ENCODE data around the gene CREB3. TPM values are rescaled to one million over a fixed set of nuclear protein-coding genes. Genes with fewer than 3 reads are reported as not detected.

Gene CREB3
- total and polyA plus RNA-seq, 9 of the 15 experiments (the other 6 are each of a cell fraction or from before 2014, with no cell fraction given) = 5.7 to 18.3 (median 14.9) TPM

DNA sequence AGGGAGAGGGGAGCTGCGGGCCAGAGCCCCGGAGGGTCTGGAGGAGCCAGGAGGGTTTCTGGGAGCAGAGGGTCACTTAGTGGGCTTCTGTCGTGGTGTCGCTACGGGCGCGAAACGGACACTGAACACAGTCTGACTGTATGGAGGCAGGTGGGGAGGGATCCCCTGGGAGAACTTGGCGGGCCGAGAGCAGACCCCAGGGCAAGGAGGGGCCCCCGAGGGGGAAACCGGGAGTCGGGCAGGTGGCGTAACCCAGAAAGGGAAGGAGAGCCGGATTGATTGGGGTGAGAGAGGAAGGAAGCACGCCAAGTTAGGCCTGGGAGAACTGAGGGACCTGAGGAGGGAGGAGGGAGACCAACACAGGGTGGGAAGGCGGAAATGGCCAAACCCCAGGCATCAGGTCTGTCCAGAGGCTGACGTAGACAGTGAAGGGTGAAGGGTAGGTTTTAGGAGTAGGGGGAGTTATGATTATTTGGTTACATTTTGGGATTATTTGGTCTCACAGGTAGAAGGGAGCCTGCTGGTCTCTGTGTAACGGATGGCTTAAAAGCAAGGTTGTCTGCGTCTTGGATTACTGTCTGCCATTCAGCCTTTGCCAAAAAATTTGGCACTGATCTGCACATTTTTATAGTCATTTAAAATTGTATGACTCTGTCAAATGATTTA, 24.9 kb downstream of the CREB3 start (continued):
- TF ChIP-seq KLF10 (CRISPR knock-in tag; IDR thresholded peaks at IDR 0.05) (no peak), NELFE (IDR thresholded peaks at IDR 0.05; ENCODE audit: insufficient read depth, insufficient read length) (no peak), PHF8 (IDR thresholded peaks at IDR 0.05; ENCODE audit: borderline replicate concordance, low read length) (peak; percentile 48; the same call in 1 of the 2 replicates), SUPT5H (IDR thresholded peaks at IDR 0.05) (peak; percentile 56), EZH2 (IDR thresholded peaks at IDR 0.05; ENCODE audit: borderline replicate concordance, low read depth, low read length) (no peak), YY1 (IDR thresholded peaks at IDR 0.05; ENCODE audit: borderline replicate concordance in 1 of 3, control insufficient read depth in 1 of 3, extremely low read depth in 1 of 3, insufficient read depth in 3 of 3, insufficient read length in 1 of 3, insufficient replicate concordance in 2 of 3, low read depth in 1 of 3, low read length in 2 of 3) (peak in 1 of 3 experiments; percentile 22), HMG20B (CRISPR knock-in tag; IDR thresholded peaks at IDR 0.05) (no peak), ZFPM2 (CRISPR knock-in tag; IDR thresholded peaks at IDR 0.05) (no peak), CHD1 (IDR thresholded peaks at IDR 0.05; ENCODE audit: low read length) (peak; percentile 64), HMGN3 (IDR thresholded peaks at IDR 0.05; ENCODE audit: borderline replicate concordance, extremely low read depth, insufficient read length, low read depth, low read length) (no peak), SAFB (IDR thresholded peaks at IDR 0.05; ENCODE audit: borderline replicate concordance, low read depth, low read length) (no peak), RNF2 (IDR thresholded peaks at IDR 0.05) (no peak), ZFX (CRISPR knock-in tag; IDR thresholded peaks at IDR 0.05) (peak; percentile 67)
- TF ChIP-seq, protein P1, sequence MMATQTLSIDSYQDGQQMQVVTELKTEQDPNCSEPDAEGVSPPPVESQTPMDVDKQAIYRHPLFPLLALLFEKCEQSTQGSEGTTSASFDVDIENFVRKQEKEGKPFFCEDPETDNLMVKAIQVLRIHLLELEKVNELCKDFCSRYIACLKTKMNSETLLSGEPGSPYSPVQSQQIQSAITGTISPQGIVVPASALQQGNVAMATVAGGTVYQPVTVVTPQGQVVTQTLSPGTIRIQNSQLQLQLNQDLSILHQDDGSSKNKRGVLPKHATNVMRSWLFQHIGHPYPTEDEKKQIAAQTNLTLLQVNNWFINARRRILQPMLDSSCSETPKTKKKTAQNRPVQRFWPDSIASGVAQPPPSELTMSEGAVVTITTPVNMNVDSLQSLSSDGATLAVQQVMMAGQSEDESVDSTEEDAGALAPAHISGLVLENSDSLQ (IDR thresholded peaks at IDR 0.05) = no peak
- TF ChIP-seq, protein P2, sequence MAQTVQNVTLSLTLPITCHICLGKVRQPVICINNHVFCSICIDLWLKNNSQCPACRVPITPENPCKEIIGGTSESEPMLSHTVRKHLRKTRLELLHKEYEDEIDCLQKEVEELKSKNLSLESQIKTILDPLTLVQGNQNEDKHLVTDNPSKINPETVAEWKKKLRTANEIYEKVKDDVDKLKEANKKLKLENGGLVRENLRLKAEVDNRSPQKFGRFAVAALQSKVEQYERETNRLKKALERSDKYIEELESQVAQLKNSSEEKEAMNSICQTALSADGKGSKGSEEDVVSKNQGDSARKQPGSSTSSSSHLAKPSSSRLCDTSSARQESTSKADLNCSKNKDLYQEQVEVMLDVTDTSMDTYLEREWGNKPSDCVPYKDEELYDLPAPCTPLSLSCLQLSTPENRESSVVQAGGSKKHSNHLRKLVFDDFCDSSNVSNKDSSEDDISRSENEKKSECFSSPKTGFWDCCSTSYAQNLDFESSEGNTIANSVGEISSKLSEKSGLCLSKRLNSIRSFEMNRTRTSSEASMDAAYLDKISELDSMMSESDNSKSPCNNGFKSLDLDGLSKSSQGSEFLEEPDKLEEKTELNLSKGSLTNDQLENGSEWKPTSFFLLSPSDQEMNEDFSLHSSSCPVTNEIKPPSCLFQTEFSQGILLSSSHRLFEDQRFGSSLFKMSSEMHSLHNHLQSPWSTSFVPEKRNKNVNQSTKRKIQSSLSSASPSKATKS (CRISPR knock-in tag; IDR thresholded peaks at IDR 0.05) = no peak
- TF ChIP-seq, protein P3, sequence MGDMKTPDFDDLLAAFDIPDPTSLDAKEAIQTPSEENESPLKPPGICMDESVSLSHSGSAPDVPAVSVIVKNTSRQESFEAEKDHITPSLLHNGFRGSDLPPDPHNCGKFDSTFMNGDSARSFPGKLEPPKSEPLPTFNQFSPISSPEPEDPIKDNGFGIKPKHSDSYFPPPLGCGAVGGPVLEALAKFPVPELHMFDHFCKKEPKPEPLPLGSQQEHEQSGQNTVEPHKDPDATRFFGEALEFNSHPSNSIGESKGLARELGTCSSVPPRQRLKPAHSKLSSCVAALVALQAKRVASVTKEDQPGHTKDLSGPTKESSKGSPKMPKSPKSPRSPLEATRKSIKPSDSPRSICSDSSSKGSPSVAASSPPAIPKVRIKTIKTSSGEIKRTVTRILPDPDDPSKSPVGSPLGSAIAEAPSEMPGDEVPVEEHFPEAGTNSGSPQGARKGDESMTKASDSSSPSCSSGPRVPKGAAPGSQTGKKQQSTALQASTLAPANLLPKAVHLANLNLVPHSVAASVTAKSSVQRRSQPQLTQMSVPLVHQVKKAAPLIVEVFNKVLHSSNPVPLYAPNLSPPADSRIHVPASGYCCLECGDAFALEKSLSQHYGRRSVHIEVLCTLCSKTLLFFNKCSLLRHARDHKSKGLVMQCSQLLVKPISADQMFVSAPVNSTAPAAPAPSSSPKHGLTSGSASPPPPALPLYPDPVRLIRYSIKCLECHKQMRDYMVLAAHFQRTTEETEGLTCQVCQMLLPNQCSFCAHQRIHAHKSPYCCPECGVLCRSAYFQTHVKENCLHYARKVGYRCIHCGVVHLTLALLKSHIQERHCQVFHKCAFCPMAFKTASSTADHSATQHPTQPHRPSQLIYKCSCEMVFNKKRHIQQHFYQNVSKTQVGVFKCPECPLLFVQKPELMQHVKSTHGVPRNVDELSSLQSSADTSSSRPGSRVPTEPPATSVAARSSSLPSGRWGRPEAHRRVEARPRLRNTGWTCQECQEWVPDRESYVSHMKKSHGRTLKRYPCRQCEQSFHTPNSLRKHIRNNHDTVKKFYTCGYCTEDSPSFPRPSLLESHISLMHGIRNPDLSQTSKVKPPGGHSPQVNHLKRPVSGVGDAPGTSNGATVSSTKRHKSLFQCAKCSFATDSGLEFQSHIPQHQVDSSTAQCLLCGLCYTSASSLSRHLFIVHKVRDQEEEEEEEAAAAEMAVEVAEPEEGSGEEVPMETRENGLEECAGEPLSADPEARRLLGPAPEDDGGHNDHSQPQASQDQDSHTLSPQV (IDR thresholded peaks at IDR 0.05) = 0 out of 2 replicates have a peak, but pooled peaks have one; percentile 28
- TF ChIP-seq, protein P4, sequence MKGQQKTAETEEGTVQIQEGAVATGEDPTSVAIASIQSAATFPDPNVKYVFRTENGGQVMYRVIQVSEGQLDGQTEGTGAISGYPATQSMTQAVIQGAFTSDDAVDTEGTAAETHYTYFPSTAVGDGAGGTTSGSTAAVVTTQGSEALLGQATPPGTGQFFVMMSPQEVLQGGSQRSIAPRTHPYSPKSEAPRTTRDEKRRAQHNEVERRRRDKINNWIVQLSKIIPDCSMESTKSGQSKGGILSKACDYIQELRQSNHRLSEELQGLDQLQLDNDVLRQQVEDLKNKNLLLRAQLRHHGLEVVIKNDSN (CRISPR knock-in tag; IDR thresholded peaks at IDR 0.05) = no peak
